PC-9 (cell line): ENCODE results near the gene KIF15. TPM values are rescaled to one million over a fixed set of nuclear protein-coding genes. Genes with fewer than 3 reads are reported as not detected.

Experiments used
- BruUV-seq: library from RNA; stranded (reverse); fragments of 400-500 nt; replicated peaks from 2 replicates; lab custom pipeline; 2021; lab: Mats Ljungman, UMichigan
- CTCF ChIA-PET: fragments of 300-600 bp; sonication (Branson Sonifier 250); formaldehyde crosslinking; loops from one replicate; lab custom pipeline; 2022; ENCODE audit warnings: antibody characterized with exemption; lab: Charles Lee
- POLR2A ChIA-PET: fragments of 300-600 bp; sonication (Branson Sonifier 250); formaldehyde crosslinking; loops from one replicate; lab custom pipeline; 2022; ENCODE audit warnings: antibody characterized with exemption; ENCODE audit not compliant: unreplicated experiment; lab: Charles Lee
- DNase-seq, 2 experiments: peaks; one replicate each; pipeline versions ENCODE4 v3.0.0 to v3.0.0-alpha.2; 2015 to 2022; ENCODE audit warnings: mixed read lengths in 1 of 2
- H2AFZ ChIP-seq: fragments of 200-600 bp; sonication (generic); 2 replicates; pipeline ENCODE4 v1.8.1; 2017; ENCODE audit warnings: antibody characterized with exemption
- H3F3A ChIP-seq: fragments of 200-600 bp; sonication (generic); 2 replicates; pipeline ENCODE4 v1.8.1; 2017; ENCODE audit warnings: antibody characterized with exemption, mild to moderate bottlenecking, low read depth; ENCODE audit not compliant: insufficient read depth
- H3K27ac ChIP-seq: fragments of 200-600 bp; sonication (generic); 2 replicates; pipeline ENCODE4 v1.6.1; 2016; ENCODE audit warnings: mixed run types
- H3K27me3 ChIP-seq: fragments of 200-600 bp; sonication (generic); 2 replicates; pipeline ENCODE4 v1.6.1; 2016; ENCODE audit warnings: low read depth, mixed run types; ENCODE audit not compliant: insufficient read depth
- H3K36me3 ChIP-seq: fragments of 200-600 bp; sonication (generic); 2 replicates; pipeline ENCODE4 v1.6.1; 2016; ENCODE audit warnings: low read depth, mixed run types
- H3K4me1 ChIP-seq: fragments of 200-600 bp; sonication (generic); replicated peaks from 2 replicates; pipeline ENCODE4 v1.6.1; 2016; ENCODE audit warnings: mixed run types; ENCODE audit not compliant: insufficient read depth
- H3K4me2 ChIP-seq: fragments of 200-600 bp; sonication (generic); 2 replicates; pipeline ENCODE4 v1.6.1; 2017; ENCODE audit warnings: mixed run types
- H3K4me3 ChIP-seq: fragments of 200-600 bp; sonication (generic); 2 replicates; pipeline ENCODE4 v1.6.1; 2016; ENCODE audit warnings: mixed run types
- H3K79me2 ChIP-seq: fragments of 200-600 bp; sonication (generic); 2 replicates; pipeline ENCODE4 v1.6.1; 2017; ENCODE audit warnings: low read depth, mixed run types
- H3K9me2 ChIP-seq: fragments of 200-600 bp; sonication (generic); 2 replicates; pipeline ENCODE4 v1.8.1; 2017; ENCODE audit warnings: mild to moderate bottlenecking; ENCODE audit not compliant: insufficient read depth
- H3K9me3 ChIP-seq: fragments of 200-600 bp; sonication (generic); 2 replicates; pipeline ENCODE4 v1.8.1; 2016; ENCODE audit warnings: low read depth; ENCODE audit not compliant: insufficient read depth
- H4K20me1 ChIP-seq: fragments of 200-600 bp; sonication (generic); 2 replicates; pipeline ENCODE4 v1.8.1; 2017; ENCODE audit not compliant: insufficient read depth
- CTCF ChIP-seq: fragments of 200-600 bp; sonication (generic); conservative IDR thresholded peaks from 2 replicates; pipeline ENCODE4 v1.6.1; 2017; ENCODE audit warnings: mixed run types, antibody characterized with exemption, mild to moderate bottlenecking, moderate library complexity
- EZH2 ChIP-seq: fragments of 200-600 bp; sonication (generic); IDR thresholded peaks from 2 replicates; pipeline ENCODE4 v1.8.0; 2017; ENCODE audit warnings: antibody characterized with exemption, low read depth
- intact Hi-C: fragments of 100-400 bp; cut with micrococcal nuclease; formaldehyde crosslinking; loops from one replicate; pipeline ENCODE4 v1.10.0; 2022; ENCODE audit not compliant: unreplicated experiment
- total RNA-seq: library from RNA; stranded (reverse); gene quantifications from 2 replicates; pipeline ENCODE4 v1.2.3, GENCODE V29; 2021

KIF15 gene
- total RNA-seq, 1 experiment from 2014 or later, result 25.8 TPM

DNA sequence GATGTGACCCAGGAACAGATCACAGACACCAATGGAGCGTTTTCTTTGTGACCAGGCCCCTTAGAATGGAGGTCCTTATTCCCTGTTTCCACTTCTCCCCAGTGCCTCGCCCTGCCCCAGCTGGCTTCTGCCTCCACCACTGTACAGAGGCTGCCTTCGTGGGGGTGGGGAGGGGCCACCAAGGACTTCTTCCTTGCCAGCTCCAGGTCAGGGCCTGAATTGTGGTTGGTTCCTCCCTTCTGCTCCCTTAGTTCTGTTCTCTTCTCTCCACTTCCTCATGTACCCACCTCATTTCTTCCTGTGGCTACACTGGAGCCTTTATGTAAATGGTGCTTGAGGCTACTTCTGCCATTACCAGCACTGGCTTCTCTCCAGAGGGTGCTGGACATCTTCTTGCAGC, 129.3 kb downstream of the KIF15 start:
- POLR2A ChIA-PET, result no interaction called here
- Histone ChIP-seq H3K27ac (no peak overlapping the region), H4K20me1 (no peaks in the 10 kb centered on the region), H3K79me2 (no peaks in the 10 kb centered on the region), H3K4me2 (no peak overlapping the region), H3K4me3 (no peak overlapping the region), H3K9me3 (no peaks in the 10 kb centered on the region), H3F3A (peaks cover 11% of the 10 kb centered on the region), H2AFZ (no peak overlapping the region), H3K27me3 (no peaks in the 10 kb centered on the region), H3K36me3 (no peaks in the 10 kb centered on the region), H3K9me2 (no peaks in the 10 kb centered on the region), H3K4me1 (peaks cover 24% of the 10 kb centered on the region)
- intact Hi-C loops, result no loop called here
- no peak for DNase-seq
- CTCF ChIA-PET, result no interaction called here
- no TSS peak for BruUV-seq
- TF ChIP-seq CTCF (no peak), EZH2 (no peak)

GRCh38 chr3:44892689-44893088, 131.1 kb downstream of the KIF15 start:
- Histone ChIP-seq H3F3A (no peaks in the 10 kb centered on the region), H3K36me3 (no peaks in the 10 kb centered on the region), H3K9me2 (no peaks in the 10 kb centered on the region), H3K27ac (no peak overlapping the region), H3K79me2 (no peaks in the 10 kb centered on the region), H3K27me3 (no peaks in the 10 kb centered on the region), H3K9me3 (no peaks in the 10 kb centered on the region), H4K20me1 (no peaks in the 10 kb centered on the region), H2AFZ (no peak overlapping the region), H3K4me1 (peaks cover 9% of the 10 kb centered on the region; the same call in 1 of the 2 replicates), H3K4me3 (no peak overlapping the region), H3K4me2 (peak overlapping the region; percentile 6; the same call in 1 of the 2 replicates)
- CTCF ChIA-PET, result no interaction called here
- no TSS peak for BruUV-seq
- TF ChIP-seq EZH2 (no peak), CTCF (no peak)
- POLR2A ChIA-PET, result no interaction called here
- no peak for DNase-seq
- intact Hi-C loops, result no loop called here

DNA sequence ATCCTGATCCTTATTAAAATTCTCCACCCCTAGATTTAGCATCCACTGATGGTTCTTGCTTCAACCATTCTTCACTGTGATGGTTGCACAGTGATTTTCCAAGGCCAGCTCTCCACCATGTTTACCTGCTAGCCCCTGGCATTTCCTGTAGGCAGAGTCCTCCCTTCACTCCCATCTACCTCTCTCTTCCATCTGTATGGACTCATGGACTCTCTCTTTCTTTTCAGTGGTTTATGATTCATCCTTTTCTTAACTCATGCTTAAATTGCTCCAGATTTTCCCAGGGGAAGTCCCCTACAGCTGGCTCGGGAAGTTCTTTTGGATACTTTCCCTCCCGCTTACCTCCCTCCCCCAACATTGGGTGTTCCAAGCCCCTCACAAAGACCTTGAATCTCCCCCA, 131.5 kb downstream of the KIF15 start:
- H3K27me3 ChIP-seq, result no peaks in the 10 kb centered on the region
- H3K9me3 ChIP-seq, result no peaks in the 10 kb centered on the region
- H3K27ac ChIP-seq, result no peak overlapping the region
- intact Hi-C loops, result no loop called here
- H3K4me2 ChIP-seq, result peak overlapping the region; percentile 6; the same call in 1 of the 2 replicates
- DNase-seq, result no peak
- H4K20me1 ChIP-seq, result no peaks in the 10 kb centered on the region
- ChIA-PET CTCF (no interaction called here), POLR2A (no interaction called here)
- peaks cover 9% of the 10 kb centered on the region; the same call in 1 of the 2 replicates for H3K4me1 ChIP-seq
- H2AFZ ChIP-seq, result no peak overlapping the region
- no peaks in the 10 kb centered on the region for H3K79me2 ChIP-seq
- no peaks in the 10 kb centered on the region for H3K9me2 ChIP-seq
- BruUV-seq, result no TSS peak
- no peak overlapping the region for H3K4me3 ChIP-seq
- no peaks in the 10 kb centered on the region for H3K36me3 ChIP-seq
- no peak for TF ChIP-seq CTCF
- TF ChIP-seq EZH2, result no peak
- H3F3A ChIP-seq, result no peaks in the 10 kb centered on the region
